Endothelial cell of umbilical vein (primary cell): ENCODE data around the gene PLXNB1.

Experiments used
- CTCF ChIP-seq, 2 donors: IDR thresholded peaks; 1 replicate in 1 of 2; 2 replicates in 1 of 2; pipeline ENCODE4 v1.5.1; 2011; ENCODE audit warnings: low read length in 2 of 2, mild to moderate bottlenecking in 2 of 2, moderate library complexity in 2 of 2, control low read depth in 1 of 2, inconsistent platforms in 1 of 2, low read depth in 1 of 2; ENCODE audit not compliant: insufficient read depth in 1 of 2; ENCODE audit errors: extremely low read depth in 1 of 2
- EZH2 ChIP-seq: IDR thresholded peaks from 2 replicates; pipeline ENCODE4 v1.6.1; 2012; ENCODE audit warnings: borderline replicate concordance, low read depth, mild to moderate bottlenecking, moderate library complexity, low read length, inconsistent platforms; ENCODE audit not compliant: severe bottlenecking
- GATA2 ChIP-seq: IDR thresholded peaks from 2 replicates; pipeline ENCODE4 v1.7.0; 2011; ENCODE audit warnings: low read depth, mild to moderate bottlenecking, moderate library complexity, mixed read lengths, low read length; ENCODE audit not compliant: insufficient read length, insufficient read depth
- POLR2A ChIP-seq: IDR thresholded peaks from 2 replicates; pipeline ENCODE4 v1.6.1; 2012; ENCODE audit warnings: low read depth, mild to moderate bottlenecking, control low read depth, low read length

- TF ChIP-seq EZH2 (no peak), CTCF (IDR thresholded peaks at IDR 0.05; ENCODE audit: extremely low read depth in 1 of 2, insufficient read depth in 1 of 2, low read depth in 1 of 2, low read length in 2 of 2) (no peak), POLR2A (no peak), GATA2 (no peak)
Measured at GRCh38 chr3:48435223-48435595, 5.3 kb upstream of the PLXNB1 start.
